ENCODE results near the gene GDF7. TPM values are rescaled to one million over a fixed set of nuclear protein-coding genes. Genes with fewer than 3 reads are reported as not detected.

Gene GDF7
- total and polyA plus RNA-seq, 2 donors (not counting 3 experiments of a cell fraction or from before 2014, with no cell fraction given) = 3.7 to 3.9 TPM

- no TSS peak for BruUV-seq (replicated peaks)
Measured at GRCh38 chr2:20633001-20633400, 33.9 kb upstream of the GDF7 start.

More at GRCh38 chr2:20633001-20633400, 33.9 kb upstream of the GDF7 start:
- no peaks in the 10 kb centered on the region for H3K79me2 ChIP-seq (ENCODE audit: control insufficient read depth, insufficient read depth, low read length)
- POLR2A ChIA-PET = interaction anchor here (1.0 to 1.2 kb wide), 3 partner anchors 15 to 189 kb away, joined by 3 to 4 read pairs (median 3); partner anchors contain the start of gene RHOB
- CTCF ChIA-PET = interaction anchor here (1.8 to 5.5 kb wide), 7 partner anchors 9 to 223 kb away, joined by 6 to 86 read pairs (median 14); no protein-coding TSS in a partner anchor
- dilution Hi-C loops (cut with MboI; ENCODE audit: extremely low pct_ligation_motif_present, low sequenced_read_pairs) (loop anchor here (10.0 kb wide), 1 partner anchor 188 kb away; the partner anchor contains the start of gene RHOB), intact Hi-C loops (cut with micrococcal nuclease) (no loop called here)
- peaks cover 20% of the 10 kb centered on the region for H3K4me1 ChIP-seq (ENCODE audit: control insufficient read depth, extremely low read depth, insufficient read depth, low read length)
- H3K9me1 ChIP-seq (replicated peaks; ENCODE audit: control insufficient read depth, extremely low read depth, insufficient read depth, low read length) = no peaks in the 10 kb centered on the region
- no peak overlapping the region for H3K27ac ChIP-seq (ENCODE audit: insufficient read depth, low read depth, low read length)
- H3K4me2 ChIP-seq (ENCODE audit: insufficient read depth, low read length) = no peak overlapping the region
- FAIRE-seq (no peak), DNase-seq (ENCODE audit: low read depth, low spot score) (no peak)
- H2AFZ ChIP-seq (ENCODE audit: low read depth, low read length) = no peak overlapping the region
- no peaks in the 10 kb centered on the region for H3K27me3 ChIP-seq (ENCODE audit: control insufficient read depth in 2 of 2, insufficient read depth in 2 of 2, low read length in 2 of 2)
- H3K9me3 ChIP-seq (replicated peaks; ENCODE audit: control insufficient read depth, insufficient read depth, low read length) = no peaks in the 10 kb centered on the region
- no peak overlapping the region for H3K4me3 ChIP-seq (replicated peaks in 1 of 3; ENCODE audit: insufficient read depth in 1 of 3, low read depth in 1 of 3, low read length in 3 of 3)
- no peak overlapping the region for H3K9ac ChIP-seq (replicated peaks; ENCODE audit: extremely low read depth, insufficient read depth, low read length)
- H3K36me3 ChIP-seq (ENCODE audit: control insufficient read depth in 2 of 2, extremely low read depth in 1 of 2, insufficient read depth in 2 of 2, low read length in 2 of 2) = peaks cover 0 to 7% of the 10 kb centered on the region in 2 experiments
- H4K20me1 ChIP-seq (replicated peaks; ENCODE audit: control insufficient read depth, extremely low read depth, insufficient read depth, low read length) = no peaks in the 10 kb centered on the region
- TF ChIP-seq CTCF (IDR thresholded peaks at IDR 0.05; ENCODE audit: extremely low read depth in 1 of 2, insufficient read depth in 1 of 2, low read depth in 1 of 2, low read length in 2 of 2) = no peak
- TF ChIP-seq FOS (IDR thresholded peaks at IDR 0.05; ENCODE audit: borderline replicate concordance, insufficient read depth, low read length) = no peak
- no peak for TF ChIP-seq GATA2 (IDR thresholded peaks at IDR 0.05; ENCODE audit: insufficient read depth, insufficient read length, low read depth, low read length)
- TF ChIP-seq MYC (IDR thresholded peaks at IDR 0.05; ENCODE audit: low read depth, low read length) = no peak
- TF ChIP-seq POLR2A (IDR thresholded peaks at IDR 0.05; ENCODE audit: low read depth, low read length) = no peak
- TF ChIP-seq POLR2AphosphoS5 (IDR thresholded peaks at IDR 0.05; ENCODE audit: insufficient read depth, low read depth, low read length) = no peak
- no peak for TF ChIP-seq JUN (IDR thresholded peaks at IDR 0.05; ENCODE audit: borderline replicate concordance, insufficient read depth, insufficient read length, low read depth)
- no peak for TF ChIP-seq EZH2 (IDR thresholded peaks at IDR 0.05; ENCODE audit: borderline replicate concordance, low read depth, low read length, severe bottlenecking)
